Keratinocyte (primary cell): ENCODE results near the gene CACNA2D2.

Source experiments
- EZH2 ChIP-seq: IDR thresholded peaks from one replicate; pipeline ENCODE4 v1.6.1; 2012; ENCODE audit warnings: inconsistent platforms, mild to moderate bottlenecking, low read length, moderate library complexity
- TF ChIP-seq, protein P1 (sequence below), 3 experiments: IDR thresholded peaks in 1 of 3; conservative IDR thresholded peaks in 1 of 3; optimal IDR thresholded peaks in 1 of 3; 2 replicates in 2 of 3; 3 replicates in 1 of 3; pipeline versions ENCODE3 to v1.5.1; 2011; ENCODE audit warnings: low read length in 3 of 3, mild to moderate bottlenecking in 3 of 3, moderate library complexity in 2 of 3, control low read depth in 1 of 3, inconsistent platforms in 1 of 3; ENCODE audit not compliant: insufficient read depth in 2 of 3; ENCODE audit errors: extremely low read depth in 1 of 3

GRCh38 chr3:50524746-50525145, 21.3 kb upstream of the CACNA2D2 start:
- TF ChIP-seq, protein P1, sequence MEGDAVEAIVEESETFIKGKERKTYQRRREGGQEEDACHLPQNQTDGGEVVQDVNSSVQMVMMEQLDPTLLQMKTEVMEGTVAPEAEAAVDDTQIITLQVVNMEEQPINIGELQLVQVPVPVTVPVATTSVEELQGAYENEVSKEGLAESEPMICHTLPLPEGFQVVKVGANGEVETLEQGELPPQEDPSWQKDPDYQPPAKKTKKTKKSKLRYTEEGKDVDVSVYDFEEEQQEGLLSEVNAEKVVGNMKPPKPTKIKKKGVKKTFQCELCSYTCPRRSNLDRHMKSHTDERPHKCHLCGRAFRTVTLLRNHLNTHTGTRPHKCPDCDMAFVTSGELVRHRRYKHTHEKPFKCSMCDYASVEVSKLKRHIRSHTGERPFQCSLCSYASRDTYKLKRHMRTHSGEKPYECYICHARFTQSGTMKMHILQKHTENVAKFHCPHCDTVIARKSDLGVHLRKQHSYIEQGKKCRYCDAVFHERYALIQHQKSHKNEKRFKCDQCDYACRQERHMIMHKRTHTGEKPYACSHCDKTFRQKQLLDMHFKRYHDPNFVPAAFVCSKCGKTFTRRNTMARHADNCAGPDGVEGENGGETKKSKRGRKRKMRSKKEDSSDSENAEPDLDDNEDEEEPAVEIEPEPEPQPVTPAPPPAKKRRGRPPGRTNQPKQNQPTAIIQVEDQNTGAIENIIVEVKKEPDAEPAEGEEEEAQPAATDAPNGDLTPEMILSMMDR (optimal IDR thresholded peaks at IDR 0.05 in 1 of 3, IDR thresholded peaks at IDR 0.05 in 1 of 3, conservative IDR thresholded peaks at IDR 0.05 in 1 of 3; ENCODE audit: extremely low read depth in 1 of 3, insufficient read depth in 2 of 3, low read length in 3 of 3) = no peak
- TF ChIP-seq EZH2 = no peak
